Right atrium auricular region (tissue), 2 donors: ENCODE results near the gene MYPOP. TPM values are rescaled to one million over a fixed set of nuclear protein-coding genes. Genes with fewer than 3 reads are reported as not detected.

Experiments
- DNase-seq: peaks from one replicate; pipeline ENCODE4 v3.0.0-alpha.2; 2019; ENCODE audit warnings: low spot score
- H3K27ac ChIP-seq, 2 donors: fragments of 200-600 bp; sonication (generic); 1 replicate in 1 of 2; 2 replicates in 1 of 2; pipeline ENCODE4 v1.5.1; 2016 to 2019
- H3K27me3 ChIP-seq, 2 donors: fragments of 200-600 bp; sonication (generic); one replicate each; pipeline versions ENCODE4 v1.5.1 to v1.6.0; 2017 to 2019
- H3K36me3 ChIP-seq: fragments of 200-600 bp; sonication (generic); one replicate; pipeline ENCODE4 v1.5.1; 2016
- H3K4me1 ChIP-seq, 2 donors: fragments of 200-600 bp; sonication (generic); one replicate each; pipeline versions ENCODE4 v1.5.1 to v1.6.0; 2017 to 2019
- H3K4me3 ChIP-seq, 2 donors: fragments of 200-600 bp; sonication (generic); 1 replicate in 1 of 2; 2 replicates in 1 of 2; pipeline ENCODE4 v1.5.1; 2017 to 2019; ENCODE audit warnings: mild to moderate bottlenecking in 1 of 2, moderate library complexity in 1 of 2
- H3K9me3 ChIP-seq, 2 donors: fragments of 200-600 bp; sonication (generic); one replicate each; pipeline ENCODE4 v1.5.1; 2019
- total RNA-seq, 2 donors: library from RNA; depleted of rRNA; stranded (reverse); fragments of >200 nt; gene quantifications; one replicate each; pipeline ENCODE4 v1.1.0, GENCODE V29; 2016
- TF ChIP-seq, protein P1 (sequence below), 2 donors: fragments of 200-600 bp; sonication (generic); IDR thresholded peaks; one replicate each; pipeline ENCODE4 v1.5.1; 2019; ENCODE audit warnings: antibody characterized with exemption in 2 of 2

MYPOP gene
- total RNA-seq, 2 donors from 2014 or later, result 6.0 to 7.2 TPM

DNA sequence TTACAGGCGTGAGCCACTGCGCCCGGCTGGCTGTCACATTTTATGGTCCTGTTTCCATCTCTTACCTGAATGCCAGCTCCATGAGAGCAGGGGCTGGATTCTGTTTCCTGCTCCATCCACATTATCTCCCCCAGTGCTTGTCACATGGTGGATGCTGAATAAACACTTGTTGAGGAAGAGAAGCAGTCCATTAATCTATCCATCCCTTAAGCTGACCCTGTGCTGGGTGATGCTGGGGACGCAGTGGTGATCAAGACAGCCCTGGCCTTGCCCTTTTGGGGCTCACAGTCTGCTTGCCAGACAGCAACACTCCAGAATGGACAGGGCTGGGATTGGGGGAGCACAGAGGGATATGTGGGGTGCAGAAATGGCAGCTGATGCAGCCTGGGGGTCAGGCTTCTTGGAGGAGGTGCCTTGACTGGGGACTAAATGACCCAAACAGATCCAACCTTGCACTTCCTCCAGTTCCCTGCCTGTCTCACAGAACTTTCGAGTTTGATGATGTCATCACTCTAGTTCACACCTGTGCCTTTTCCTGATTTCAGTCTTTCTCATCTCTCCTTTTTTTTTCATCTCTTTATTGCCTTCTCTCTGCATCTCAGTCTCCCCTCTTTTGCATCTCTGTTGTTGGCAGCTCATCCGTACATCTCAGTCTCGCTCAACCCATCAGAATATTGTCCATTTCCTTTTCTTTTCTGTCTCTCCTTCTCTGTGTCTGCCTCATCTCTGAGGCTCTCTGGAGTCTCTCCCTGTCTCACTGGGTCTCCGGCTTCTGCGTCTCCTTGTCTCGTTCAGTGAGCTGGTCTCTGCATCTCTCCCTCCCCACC, 21.1 kb downstream of the MYPOP start:
- Histone ChIP-seq H3K9me3 (no peaks in the 10 kb centered on the region), H3K36me3 (peaks cover 10% of the 10 kb centered on the region), H3K4me1 (peaks cover 0 to 51% of the 10 kb centered on the region in 2 donors), H3K27me3 (no peaks in the 10 kb centered on the region), H3K4me3 (no peak overlapping the region), H3K27ac (no peak overlapping the region)
- DNase-seq, result no peak
- TF ChIP-seq, protein P1, sequence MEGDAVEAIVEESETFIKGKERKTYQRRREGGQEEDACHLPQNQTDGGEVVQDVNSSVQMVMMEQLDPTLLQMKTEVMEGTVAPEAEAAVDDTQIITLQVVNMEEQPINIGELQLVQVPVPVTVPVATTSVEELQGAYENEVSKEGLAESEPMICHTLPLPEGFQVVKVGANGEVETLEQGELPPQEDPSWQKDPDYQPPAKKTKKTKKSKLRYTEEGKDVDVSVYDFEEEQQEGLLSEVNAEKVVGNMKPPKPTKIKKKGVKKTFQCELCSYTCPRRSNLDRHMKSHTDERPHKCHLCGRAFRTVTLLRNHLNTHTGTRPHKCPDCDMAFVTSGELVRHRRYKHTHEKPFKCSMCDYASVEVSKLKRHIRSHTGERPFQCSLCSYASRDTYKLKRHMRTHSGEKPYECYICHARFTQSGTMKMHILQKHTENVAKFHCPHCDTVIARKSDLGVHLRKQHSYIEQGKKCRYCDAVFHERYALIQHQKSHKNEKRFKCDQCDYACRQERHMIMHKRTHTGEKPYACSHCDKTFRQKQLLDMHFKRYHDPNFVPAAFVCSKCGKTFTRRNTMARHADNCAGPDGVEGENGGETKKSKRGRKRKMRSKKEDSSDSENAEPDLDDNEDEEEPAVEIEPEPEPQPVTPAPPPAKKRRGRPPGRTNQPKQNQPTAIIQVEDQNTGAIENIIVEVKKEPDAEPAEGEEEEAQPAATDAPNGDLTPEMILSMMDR (IDR thresholded peaks at IDR 0.05), result no peak

DNA sequence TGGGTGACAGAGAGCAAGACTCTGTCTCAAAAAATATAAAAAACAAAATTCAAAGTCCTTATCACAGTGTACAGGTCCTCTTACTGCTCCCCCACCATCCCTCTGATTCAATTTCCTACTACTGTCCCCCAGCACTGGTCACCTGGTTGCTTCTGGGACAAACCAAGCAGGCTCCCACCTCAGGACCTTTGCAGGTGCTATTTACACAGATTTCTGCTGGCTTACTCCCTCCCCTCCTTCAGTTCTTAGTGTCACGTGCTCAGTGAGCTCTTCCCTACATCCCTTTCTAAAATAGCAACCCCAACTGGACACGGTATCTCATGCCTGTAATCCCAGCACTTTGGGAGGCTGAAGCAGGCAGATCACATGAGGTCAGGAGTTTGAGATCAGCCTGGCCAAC, 22.4 kb downstream of the MYPOP start:
- H3K27me3 ChIP-seq, result no peaks in the 10 kb centered on the region
- no peak overlapping the region for H3K4me3 ChIP-seq
- no peaks in the 10 kb centered on the region for H3K9me3 ChIP-seq
- no peak for DNase-seq
- TF ChIP-seq, protein P1 (IDR thresholded peaks at IDR 0.05), result no peak
- no peak overlapping the region for H3K27ac ChIP-seq
- H3K36me3 ChIP-seq, result peaks cover 10% of the 10 kb centered on the region
- peaks cover 0 to 46% of the 10 kb centered on the region in 2 donors for H3K4me1 ChIP-seq

DNA sequence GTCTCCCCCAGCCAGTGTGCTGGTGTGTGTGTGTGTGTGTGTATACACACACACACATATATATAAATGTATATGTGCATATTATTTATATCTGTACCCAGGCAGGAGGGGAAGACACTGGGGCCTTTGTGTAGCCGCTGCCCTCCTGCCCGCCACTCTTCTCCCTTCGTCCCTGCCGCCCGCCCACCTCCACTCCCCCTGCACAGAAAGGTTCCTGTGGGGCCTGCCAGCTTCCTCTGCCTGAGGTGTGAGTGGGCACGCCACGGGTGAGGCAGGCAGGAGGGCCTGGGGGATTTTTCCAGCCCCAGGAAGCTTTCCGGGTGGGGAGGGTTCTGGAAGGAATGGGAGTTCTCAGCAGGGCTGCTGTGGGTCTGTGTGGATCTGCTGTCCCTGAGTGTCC, 23.4 kb downstream of the MYPOP start:
- peaks cover 0 to 37% of the 10 kb centered on the region in 2 donors for H3K4me1 ChIP-seq
- TF ChIP-seq, protein P1 (IDR thresholded peaks at IDR 0.05), result no peak
- H3K4me3 ChIP-seq, result no peak overlapping the region
- no peak overlapping the region for H3K27ac ChIP-seq
- no peaks in the 10 kb centered on the region for H3K27me3 ChIP-seq
- H3K36me3 ChIP-seq, result peaks cover 1% of the 10 kb centered on the region
- H3K9me3 ChIP-seq, result no peaks in the 10 kb centered on the region
- no peak for DNase-seq

DNA sequence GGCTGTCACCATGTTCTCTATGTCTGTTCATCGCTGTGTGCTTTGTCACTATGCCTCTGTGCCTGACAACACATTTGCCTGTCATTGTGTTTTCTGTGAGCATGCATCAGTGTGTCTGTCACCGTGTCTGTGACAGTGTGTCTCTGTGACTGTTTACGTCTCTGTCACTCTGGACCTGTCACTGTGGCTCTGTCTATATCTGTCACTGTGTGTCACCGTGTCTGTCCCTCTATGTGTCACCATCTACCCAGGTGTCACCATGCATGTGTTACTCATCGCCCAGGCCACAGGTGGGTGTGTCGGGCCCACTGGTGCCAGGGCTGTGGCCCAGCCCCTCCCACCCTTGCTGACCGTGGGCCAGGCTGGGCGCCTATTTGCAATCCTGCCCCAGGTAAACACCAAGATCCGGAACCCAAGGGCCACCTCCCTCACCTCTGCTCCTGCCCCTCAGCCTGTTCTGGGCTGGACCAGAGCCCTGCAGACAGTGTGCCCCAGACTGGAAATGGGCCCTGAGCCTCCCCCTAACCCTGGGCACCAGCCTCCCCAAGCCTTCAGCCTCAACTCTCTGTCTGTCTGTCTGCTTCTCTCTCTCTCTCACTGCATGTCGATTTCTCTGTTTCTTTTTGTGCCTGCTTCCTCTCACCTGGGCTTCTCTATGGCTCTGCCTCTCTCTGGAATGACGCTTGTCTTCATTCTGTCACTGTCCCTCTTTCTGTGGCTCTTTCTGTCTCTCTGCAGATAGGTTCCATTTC, 24.2 kb downstream of the MYPOP start:
- H3K36me3 ChIP-seq, result no peaks in the 10 kb centered on the region
- DNase-seq, result no peak
- H3K9me3 ChIP-seq, result no peaks in the 10 kb centered on the region
- H3K27me3 ChIP-seq, result no peaks in the 10 kb centered on the region
- peaks cover 0 to 29% of the 10 kb centered on the region in 2 donors for H3K4me1 ChIP-seq
- no peak overlapping the region for H3K27ac ChIP-seq
- H3K4me3 ChIP-seq, result no peak overlapping the region
- TF ChIP-seq, protein P1 (IDR thresholded peaks at IDR 0.05), result no peak

DNA sequence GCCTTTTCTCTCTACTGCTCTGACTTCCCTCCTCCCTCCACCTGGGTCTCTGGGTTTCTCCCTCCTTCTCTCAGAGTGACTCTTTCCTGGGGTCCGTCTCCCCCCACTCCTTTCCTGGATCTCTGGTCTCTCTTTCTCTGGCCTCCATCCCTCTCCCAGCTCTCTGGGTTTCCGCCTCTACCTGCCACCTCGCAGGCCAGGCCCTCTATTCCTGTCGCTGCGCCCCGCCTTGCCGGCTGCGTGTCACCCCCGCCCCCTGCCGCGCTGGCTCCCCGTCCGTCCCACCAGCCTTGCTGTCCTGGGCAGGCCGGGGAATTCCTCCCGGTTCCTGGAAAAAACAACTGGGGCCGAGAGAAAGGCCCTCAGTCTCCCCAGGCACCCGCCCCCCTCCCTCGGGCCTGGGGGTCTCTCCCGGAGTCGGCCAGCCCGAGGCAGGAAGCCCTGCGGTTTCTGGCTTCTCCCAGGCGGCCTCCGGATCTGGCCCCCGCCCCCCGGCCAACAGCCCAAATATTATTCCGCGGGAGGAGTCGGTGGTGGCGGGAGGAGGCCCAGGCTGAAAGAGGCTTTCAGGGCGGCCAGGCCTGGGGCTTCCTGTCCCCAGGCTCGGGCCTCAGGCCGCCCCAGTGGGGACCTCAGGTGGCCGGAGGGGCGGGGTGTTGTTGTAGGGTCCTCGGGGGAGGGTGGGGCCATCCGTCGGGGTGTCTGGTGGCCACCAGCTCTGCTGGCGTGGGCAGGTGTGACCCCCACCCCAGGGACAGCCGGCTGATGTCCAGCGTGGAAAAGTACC, 25.8 kb downstream of the MYPOP start:
- Histone ChIP-seq H3K27me3 (no peaks in the 10 kb centered on the region), H3K4me1 (peaks cover 0 to 16% of the 10 kb centered on the region in 2 donors), H3K36me3 (no peaks in the 10 kb centered on the region), H3K27ac (peak overlapping the region; percentile 26 to 62), H3K9me3 (no peaks in the 10 kb centered on the region), H3K4me3 (peak overlapping the region in 1 of 2 donors; percentile 34)
- DNase-seq, result no peak
- TF ChIP-seq, protein P1 (IDR thresholded peaks at IDR 0.05), result no peak
